Astrocyte (in vitro differentiated cells and primary cell): ENCODE measurements around the gene C3orf52. TPM values are rescaled to one million over a fixed set of nuclear protein-coding genes. Genes with fewer than 3 reads are reported as not detected.

Experiments
- DNase-seq: peaks from one replicate; pipeline ENCODE4 v3.0.0-alpha.2; 2010; ENCODE audit warnings: low read depth
- FAIRE-seq: peaks from 2 replicates; lab custom pipeline; 2011; peaks lifted over from hg19 to GRCh38; lab: Jason Lieb, UNC
- H2AFZ ChIP-seq: 2 replicates; pipeline ENCODE4 v1.6.0; 2012; ENCODE audit warnings: low read depth, low read length, inconsistent platforms
- H3K27ac ChIP-seq: 2 replicates; pipeline ENCODE4 v1.5.1; 2011; ENCODE audit warnings: low read depth, low read length, inconsistent platforms
- H3K27me3 ChIP-seq: 2 replicates; pipeline ENCODE4 v1.6.0; 2011; ENCODE audit warnings: low read length, inconsistent platforms; ENCODE audit not compliant: insufficient read depth
- H3K36me3 ChIP-seq: 2 replicates; pipeline ENCODE4 v1.5.1; 2011; ENCODE audit warnings: low read length, inconsistent platforms; ENCODE audit not compliant: insufficient read depth
- H3K4me1 ChIP-seq: 2 replicates; pipeline ENCODE4 v1.5.1; 2011; ENCODE audit warnings: low read length, inconsistent platforms; ENCODE audit not compliant: insufficient read depth
- H3K4me2 ChIP-seq: 2 replicates; pipeline ENCODE4 v1.6.0; 2012; ENCODE audit warnings: low read length, inconsistent platforms
- H3K4me3 ChIP-seq: 2 replicates; pipeline ENCODE4 v1.5.1; 2011; ENCODE audit warnings: low read depth, mild to moderate bottlenecking, low read length, inconsistent platforms; ENCODE audit not compliant: insufficient read depth
- H3K79me2 ChIP-seq: 2 replicates; pipeline ENCODE4 v1.6.0; 2012; ENCODE audit warnings: mild to moderate bottlenecking, low read length, inconsistent platforms; ENCODE audit not compliant: insufficient read depth
- H3K9ac ChIP-seq: 2 replicates; pipeline ENCODE4 v1.6.0; 2012; ENCODE audit warnings: mild to moderate bottlenecking, low read length, inconsistent platforms
- H3K9me3 ChIP-seq: 2 replicates; pipeline ENCODE4 v1.5.1; 2012; ENCODE audit warnings: low read depth, mild to moderate bottlenecking, low read length, inconsistent platforms; ENCODE audit not compliant: insufficient read depth
- H4K20me1 ChIP-seq: 2 replicates; pipeline ENCODE4 v1.6.0; 2012; ENCODE audit warnings: low read length, inconsistent platforms; ENCODE audit not compliant: insufficient read depth
- H3K27ac Mint-ChIP-seq: one replicate; pipeline ENCODE4 v1.8.0; 2021; ENCODE audit warnings: mild to moderate bottlenecking, mixed read lengths; ENCODE audit not compliant: unreplicated experiment
- H3K27me3 Mint-ChIP-seq: one replicate; pipeline ENCODE4 v1.8.0; 2021; ENCODE audit warnings: low read depth, mixed read lengths; ENCODE audit not compliant: unreplicated experiment
- H3K36me3 Mint-ChIP-seq: one replicate; pipeline ENCODE4 v1.8.0; 2021; ENCODE audit warnings: low read depth, mixed read lengths; ENCODE audit not compliant: unreplicated experiment
- H3K4me1 Mint-ChIP-seq: one replicate; pipeline ENCODE4 v1.8.0; 2021; ENCODE audit warnings: low read depth, mixed read lengths; ENCODE audit not compliant: unreplicated experiment
- H3K4me3 Mint-ChIP-seq: one replicate; pipeline ENCODE4 v1.8.0; 2021; ENCODE audit warnings: mild to moderate bottlenecking, moderate library complexity, mixed read lengths; ENCODE audit not compliant: unreplicated experiment
- H3K9me3 Mint-ChIP-seq: one replicate; pipeline ENCODE4 v1.8.0; 2021; ENCODE audit warnings: mild to moderate bottlenecking, mixed read lengths; ENCODE audit not compliant: unreplicated experiment
- EZH2 ChIP-seq: IDR thresholded peaks from 2 replicates; pipeline ENCODE4 v1.6.1; 2012; ENCODE audit warnings: mild to moderate bottlenecking, low read length, inconsistent platforms; ENCODE audit not compliant: insufficient read depth
- microRNA-seq: library from miRNA; unstranded; fragments of <30 nt; microRNA quantifications from one replicate; pipeline ENCODE4 v1.2.0, GENCODE V29; 2020
- total RNA-seq: library from RNA; stranded (reverse); gene quantifications from 2 replicates; pipeline ENCODE4 v1.2.1, GENCODE V29; 2021
- TF ChIP-seq, protein P1 (sequence below): IDR thresholded peaks from 2 replicates; pipeline ENCODE4 v1.5.1; 2011; ENCODE audit warnings: low read depth, mild to moderate bottlenecking, inconsistent platforms, low read length, moderate library complexity; ENCODE audit not compliant: insufficient read depth

Gene C3orf52
- total RNA-seq, 1 donor from 2014 or later, result 21.9 TPM

- no peak for FAIRE-seq
- no peak overlapping the region for H3K27ac Mint-ChIP-seq
- TF ChIP-seq, protein P1, sequence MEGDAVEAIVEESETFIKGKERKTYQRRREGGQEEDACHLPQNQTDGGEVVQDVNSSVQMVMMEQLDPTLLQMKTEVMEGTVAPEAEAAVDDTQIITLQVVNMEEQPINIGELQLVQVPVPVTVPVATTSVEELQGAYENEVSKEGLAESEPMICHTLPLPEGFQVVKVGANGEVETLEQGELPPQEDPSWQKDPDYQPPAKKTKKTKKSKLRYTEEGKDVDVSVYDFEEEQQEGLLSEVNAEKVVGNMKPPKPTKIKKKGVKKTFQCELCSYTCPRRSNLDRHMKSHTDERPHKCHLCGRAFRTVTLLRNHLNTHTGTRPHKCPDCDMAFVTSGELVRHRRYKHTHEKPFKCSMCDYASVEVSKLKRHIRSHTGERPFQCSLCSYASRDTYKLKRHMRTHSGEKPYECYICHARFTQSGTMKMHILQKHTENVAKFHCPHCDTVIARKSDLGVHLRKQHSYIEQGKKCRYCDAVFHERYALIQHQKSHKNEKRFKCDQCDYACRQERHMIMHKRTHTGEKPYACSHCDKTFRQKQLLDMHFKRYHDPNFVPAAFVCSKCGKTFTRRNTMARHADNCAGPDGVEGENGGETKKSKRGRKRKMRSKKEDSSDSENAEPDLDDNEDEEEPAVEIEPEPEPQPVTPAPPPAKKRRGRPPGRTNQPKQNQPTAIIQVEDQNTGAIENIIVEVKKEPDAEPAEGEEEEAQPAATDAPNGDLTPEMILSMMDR, result no peak
- no peak for TF ChIP-seq EZH2
Measured at GRCh38 chr3:112149136-112149535, 62.9 kb downstream of the C3orf52 start.

DNA sequence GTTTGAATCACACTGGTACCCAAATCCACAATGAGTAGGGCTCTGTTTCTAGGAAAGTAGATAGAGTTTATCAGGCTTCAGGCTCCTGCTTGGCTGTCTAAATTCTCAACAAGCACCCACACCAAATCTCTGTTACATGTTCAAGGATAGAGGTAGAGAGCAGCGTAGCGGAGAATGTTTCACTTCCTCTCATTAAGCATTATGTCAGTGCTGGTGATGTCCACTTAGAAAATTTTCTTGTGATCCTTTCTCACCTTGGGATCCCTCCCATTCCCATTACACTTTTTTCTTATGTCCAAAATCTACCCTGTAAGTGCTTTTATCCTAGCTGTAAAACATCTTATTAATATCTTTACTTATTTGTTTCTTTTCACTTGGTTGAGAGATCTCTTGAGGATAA lies 81.6 kb downstream of the C3orf52 start:
- H3K79me2 ChIP-seq, result no peaks in the 10 kb centered on the region
- no peaks in the 10 kb centered on the region for H3K27me3 ChIP-seq
- Mint-ChIP-seq H3K36me3 (peaks cover 9% of the 10 kb centered on the region), H3K4me1 (no peaks in the 10 kb centered on the region), H3K27me3 (no peaks in the 10 kb centered on the region), H3K27ac (no peak overlapping the region), H3K9me3 (peaks cover 7% of the 10 kb centered on the region), H3K4me3 (no peak overlapping the region)
- no peaks in the 10 kb centered on the region for H3K36me3 ChIP-seq
- H3K4me3 ChIP-seq, result no peak overlapping the region
- H3K27ac ChIP-seq, result no peak overlapping the region
- no peak overlapping the region for H2AFZ ChIP-seq
- FAIRE-seq, result no peak
- no peak for DNase-seq
- no peaks in the 10 kb centered on the region for H4K20me1 ChIP-seq
- H3K9ac ChIP-seq, result no peak overlapping the region
- H3K9me3 ChIP-seq, result no peaks in the 10 kb centered on the region
- TF ChIP-seq, protein P1, result no peak
- TF ChIP-seq EZH2, result no peak
- no peaks in the 10 kb centered on the region for H3K4me1 ChIP-seq
- H3K4me2 ChIP-seq, result no peak overlapping the region

More at GRCh38 chr3:112149136-112149535, 62.9 kb downstream of the C3orf52 start:
- Histone ChIP-seq H4K20me1 (no peaks in the 10 kb centered on the region), H3K4me1 (no peaks in the 10 kb centered on the region), H3K4me2 (no peak overlapping the region), H2AFZ (no peak overlapping the region), H3K79me2 (no peaks in the 10 kb centered on the region), H3K9ac (no peak overlapping the region), H3K36me3 (no peaks in the 10 kb centered on the region), H3K9me3 (peaks cover 12% of the 10 kb centered on the region), H3K27ac (no peak overlapping the region), H3K4me3 (no peak overlapping the region), H3K27me3 (no peaks in the 10 kb centered on the region)
- DNase-seq, result no peak
- Mint-ChIP-seq H3K36me3 (peaks cover 16% of the 10 kb centered on the region), H3K4me1 (no peaks in the 10 kb centered on the region), H3K27me3 (no peaks in the 10 kb centered on the region), H3K4me3 (no peak overlapping the region), H3K9me3 (peaks cover 26% of the 10 kb centered on the region)

Small RNA genes within 50 kb of the gene (microRNA-seq; reads per million reads assigned to microRNA genes)
- not detected for gene MIR567

Other genes starting within 250 kb of the C3orf52 start
- 170 and 171 TPM in 2 replicates for gene PHLDB2, start 227.1 kb upstream of the C3orf52 start, total RNA-seq
- gene ABHD10, start 107.4 kb upstream of the C3orf52 start, total RNA-seq, result 26.6 and 28.6 TPM in 2 replicates
- gene TAGLN3, start 87.5 kb upstream of the C3orf52 start, total RNA-seq, result 7.9 and 8.7 TPM in 2 replicates
- gene TMPRSS7, start 51.7 kb upstream of the C3orf52 start, total RNA-seq, result not detected in 2 replicates
- gene GCSAM, start 46.9 kb downstream of the C3orf52 start, total RNA-seq, result not detected in 2 replicates
- not detected in 2 replicates for gene SLC9C1, start 207.8 kb downstream of the C3orf52 start, total RNA-seq
- 11.1 and 13.2 TPM in 2 replicates for gene CD200, start 246.8 kb downstream of the C3orf52 start, total RNA-seq